ENCODE results near the gene TEKT5.
A peak's percentile ranks its signal among the peaks of the same experiment; 100 is the strongest.
"Not testable (repeated sequence)": the region's sequence is repeated elsewhere in the genome, so short reads cannot be mapped to it uniquely, and the experiment has no call there.

The TEKT5 gene

GRCh38 chr16:10631886-10632285 is 62.8 kb downstream of the TEKT5 start:
- DNase-seq (ENCODE audit: low spot score), result no peak

GRCh38 chr16:10629592-10629963 is 65.2 kb downstream of the TEKT5 start:
- DNase-seq (ENCODE audit: low spot score), result no peak

GRCh38 chr16:10625595-10626357 is 69.0 kb downstream of the TEKT5 start:
- DNase-seq (ENCODE audit: low spot score), result no peak

GRCh38 chr16:10624527-10624926 is 70.2 kb downstream of the TEKT5 start:
- DNase-seq (ENCODE audit: low spot score), result no peak

GRCh38 chr16:10623059-10623458 is 71.7 kb downstream of the TEKT5 start:
- no peak for DNase-seq (ENCODE audit: low spot score)

- peak; percentile 58 for DNase-seq (ENCODE audit: low spot score)
These were observed 72.5 kb downstream of the TEKT5 start for GRCh38 chr16:10622036-10622921.

- DNase-seq (ENCODE audit: low spot score), result not testable (repeated sequence)
These were observed 73.3 kb downstream of the TEKT5 start for GRCh38 chr16:10621216-10621949.

GRCh38 chr16:10620120-10620519 is 74.6 kb downstream of the TEKT5 start:
- no peak for DNase-seq (ENCODE audit: low spot score)

GRCh38 chr16:10619271-10619849 is 75.4 kb downstream of the TEKT5 start:
- DNase-seq (ENCODE audit: low spot score), result peak; percentile 69

GRCh38 chr16:10618710-10619209 is 76.0 kb downstream of the TEKT5 start:
- no peak for DNase-seq (ENCODE audit: low spot score)

- DNase-seq (ENCODE audit: low spot score), result no peak
These were observed 76.9 kb downstream of the TEKT5 start for GRCh38 chr16:10617662-10618420.

GRCh38 chr16:10616756-10617640 is 77.7 kb downstream of the TEKT5 start:
- peak; percentile 62 for DNase-seq (ENCODE audit: low spot score)

GRCh38 chr16:10616419-10616755 is 78.3 kb downstream of the TEKT5 start:
- DNase-seq (ENCODE audit: low spot score), result no peak

- no peak for DNase-seq (ENCODE audit: low spot score)
These were observed 80.0 kb downstream of the TEKT5 start for GRCh38 chr16:10614685-10615084.

GRCh38 chr16:10613785-10614485 is 80.8 kb downstream of the TEKT5 start:
- no peak for DNase-seq (ENCODE audit: low spot score)

GRCh38 chr16:10612649-10613179 is 82.0 kb downstream of the TEKT5 start:
- no peak for DNase-seq (ENCODE audit: low spot score)

GRCh38 chr16:10611825-10612342 is 82.8 kb downstream of the TEKT5 start:
- no peak for DNase-seq (ENCODE audit: low spot score)

- DNase-seq (ENCODE audit: low spot score), result no peak
These were observed 84.1 kb downstream of the TEKT5 start for GRCh38 chr16:10610499-10611184.

- DNase-seq (ENCODE audit: low spot score), result no peak
These were observed 85.3 kb downstream of the TEKT5 start for GRCh38 chr16:10609402-10609774.

Measured in ecto neural progenitor cell (in vitro differentiated cells).